GM18868 (cell line): ENCODE results near the gene ERH.

Experiments
- ATAC-seq: cut with Tn5 transposase; IDR thresholded peaks from one replicate; pipeline ENCODE4 v1.9.1; 2021; ENCODE audit warnings: mild to moderate bottlenecking, moderate library complexity; ENCODE audit not compliant: unreplicated experiment

Gene ERH

DNA sequence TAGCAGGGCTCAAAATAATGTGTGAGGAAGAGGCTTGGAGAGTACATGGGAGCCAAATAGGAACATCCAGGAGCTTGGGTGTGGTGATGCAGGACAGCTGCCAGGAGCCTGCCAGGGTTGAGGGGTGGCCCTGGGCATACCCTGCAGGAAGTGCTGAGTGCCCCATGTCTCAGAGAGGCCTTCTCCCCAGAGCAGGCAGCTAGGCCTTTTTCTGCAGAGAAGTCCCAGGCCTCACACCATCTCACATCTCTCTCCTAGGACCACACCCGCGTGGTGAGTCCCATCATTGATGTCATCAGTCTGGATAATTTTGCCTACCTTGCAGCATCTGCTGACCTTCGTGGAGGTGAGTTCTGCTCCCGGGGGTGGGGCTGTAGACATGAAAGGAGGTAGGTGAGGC is 66.9 kb downstream of the ERH start:
- ATAC-seq, result no peak
